ENCODE results near the gene ATP6V0C. TPM values are rescaled to one million over a fixed set of nuclear protein-coding genes. Genes with fewer than 3 reads are reported as not detected.
A peak's percentile ranks its signal among the peaks of the same experiment; 100 is the strongest.

ATP6V0C gene
- total and polyA plus RNA-seq, 2 experiments from 2014 or later = 81.4 to 375 TPM

DNA sequence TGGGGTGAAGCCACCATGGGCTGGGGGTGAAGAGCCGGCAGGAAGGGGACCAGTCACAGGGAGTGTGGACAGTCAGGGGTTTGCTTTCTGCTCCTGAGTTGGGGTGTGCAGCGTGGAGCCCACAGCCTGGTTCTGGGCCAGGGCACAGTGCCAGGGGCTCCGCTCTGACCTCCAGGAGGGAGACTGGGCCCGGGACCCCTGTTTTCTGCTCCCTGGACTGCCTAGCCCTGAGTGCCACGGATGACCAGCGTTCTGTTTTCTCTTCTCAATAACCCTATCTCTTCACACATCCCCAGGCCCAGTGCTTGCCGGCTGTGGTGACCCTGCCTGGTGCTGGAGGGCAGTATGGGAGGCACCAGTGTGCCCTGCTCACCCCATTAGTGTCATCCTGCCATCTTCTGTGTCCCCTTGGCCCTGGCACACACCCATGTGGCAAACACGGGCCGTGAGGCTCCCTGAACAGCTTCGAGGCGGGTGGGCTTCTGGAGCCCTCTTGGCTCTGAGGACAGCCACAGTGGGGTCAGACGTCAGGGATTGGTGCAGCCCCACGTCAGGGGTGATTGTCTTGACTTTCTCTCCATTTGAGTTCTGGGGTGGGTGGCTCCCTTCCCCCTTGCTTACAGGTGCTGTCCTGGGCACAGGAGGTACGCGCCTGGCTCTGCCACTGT is 16.3 kb downstream of the ATP6V0C start:
- WGBS (ENCODE audit: low lambda C conversion rate, missing lambda C conversion rate) = 94% methylated on average over 15 of the region's 15 CpGs
- Histone ChIP-seq H3K4me2 (no peak overlapping the region), H2AFZ (no peak overlapping the region), H3K9me3 (ENCODE audit: low read depth) (no peaks in the 10 kb centered on the region), H3K27me3 (no peaks in the 10 kb centered on the region), H3K9me2 (replicated peaks; ENCODE audit: insufficient read depth) (no peaks in the 10 kb centered on the region), H3K4me3 (no peak overlapping the region), H3K36me3 (replicated peaks; ENCODE audit: insufficient read depth, low read depth) (no peaks in the 10 kb centered on the region), H3K27ac (no peak overlapping the region), H4K20me1 (ENCODE audit: insufficient read depth, poor library complexity, severe bottlenecking) (no peaks in the 10 kb centered on the region), H3K79me2 (peaks cover 7% of the 10 kb centered on the region), H3K4me1 (ENCODE audit: insufficient read depth) (peaks cover 6% of the 10 kb centered on the region)
- TF ChIP-seq, protein P1, sequence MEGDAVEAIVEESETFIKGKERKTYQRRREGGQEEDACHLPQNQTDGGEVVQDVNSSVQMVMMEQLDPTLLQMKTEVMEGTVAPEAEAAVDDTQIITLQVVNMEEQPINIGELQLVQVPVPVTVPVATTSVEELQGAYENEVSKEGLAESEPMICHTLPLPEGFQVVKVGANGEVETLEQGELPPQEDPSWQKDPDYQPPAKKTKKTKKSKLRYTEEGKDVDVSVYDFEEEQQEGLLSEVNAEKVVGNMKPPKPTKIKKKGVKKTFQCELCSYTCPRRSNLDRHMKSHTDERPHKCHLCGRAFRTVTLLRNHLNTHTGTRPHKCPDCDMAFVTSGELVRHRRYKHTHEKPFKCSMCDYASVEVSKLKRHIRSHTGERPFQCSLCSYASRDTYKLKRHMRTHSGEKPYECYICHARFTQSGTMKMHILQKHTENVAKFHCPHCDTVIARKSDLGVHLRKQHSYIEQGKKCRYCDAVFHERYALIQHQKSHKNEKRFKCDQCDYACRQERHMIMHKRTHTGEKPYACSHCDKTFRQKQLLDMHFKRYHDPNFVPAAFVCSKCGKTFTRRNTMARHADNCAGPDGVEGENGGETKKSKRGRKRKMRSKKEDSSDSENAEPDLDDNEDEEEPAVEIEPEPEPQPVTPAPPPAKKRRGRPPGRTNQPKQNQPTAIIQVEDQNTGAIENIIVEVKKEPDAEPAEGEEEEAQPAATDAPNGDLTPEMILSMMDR (IDR thresholded peaks at IDR 0.05; ENCODE audit: poor library complexity) = no peak
- TF ChIP-seq EZH2phosphoT487 (IDR thresholded peaks at IDR 0.05; ENCODE audit: low read depth, severe bottlenecking, unreplicated experiment) = no peak
- DNase-seq (ENCODE audit: low spot score) = no peak

DNA sequence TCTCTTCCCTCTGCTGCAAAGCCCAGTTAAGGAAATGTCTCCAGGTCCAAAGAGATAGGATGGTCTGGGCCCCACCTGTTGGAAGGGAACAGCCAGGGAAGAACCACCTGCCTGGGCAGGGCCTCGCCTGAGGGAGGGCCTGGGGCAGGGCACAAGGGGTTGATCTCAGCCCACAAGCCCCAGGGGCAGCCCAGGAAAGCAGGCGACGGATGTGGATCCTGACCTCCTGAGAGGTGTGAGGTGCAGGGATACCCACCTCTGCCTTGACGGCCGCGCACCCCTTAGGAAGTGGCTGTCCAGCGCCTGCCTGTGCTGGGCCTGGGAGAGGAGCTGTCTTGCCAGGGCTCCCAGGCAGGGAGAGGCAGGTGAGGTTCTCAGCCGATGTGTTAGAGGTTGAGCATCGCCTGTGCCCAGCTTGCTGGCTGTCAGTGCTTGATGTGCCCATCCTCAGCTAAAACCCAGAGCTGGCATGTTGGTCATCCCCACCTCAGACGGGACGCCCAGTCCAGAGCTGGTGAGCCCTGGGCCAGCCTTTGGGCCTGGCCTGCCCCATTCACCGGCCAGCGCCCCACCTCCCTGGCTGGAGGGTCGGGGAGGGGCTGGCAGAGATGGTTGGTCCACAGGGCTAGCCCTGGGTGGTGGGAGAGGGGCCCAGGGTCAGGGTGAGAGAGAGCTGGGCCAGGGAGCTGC is 17.0 kb downstream of the ATP6V0C start:
- H3K27ac ChIP-seq = peak overlapping the region; percentile 77
- DNase-seq (ENCODE audit: low spot score) = peak; percentile 10
- H3K27me3 ChIP-seq = no peaks in the 10 kb centered on the region
- WGBS (ENCODE audit: low lambda C conversion rate, missing lambda C conversion rate) = 89% methylated on average over 14 of the region's 14 CpGs
- H3K9me3 ChIP-seq (ENCODE audit: low read depth) = no peaks in the 10 kb centered on the region
- peak overlapping the region; percentile 82 for H3K4me2 ChIP-seq
- H3K4me3 ChIP-seq = no peak overlapping the region
- TF ChIP-seq EZH2 (IDR thresholded peaks at IDR 0.05; ENCODE audit: borderline replicate concordance) = no peak
- TF ChIP-seq, protein P1 (IDR thresholded peaks at IDR 0.05; ENCODE audit: poor library complexity) = no peak
- TF ChIP-seq EZH2phosphoT487 (IDR thresholded peaks at IDR 0.05; ENCODE audit: low read depth, severe bottlenecking, unreplicated experiment) = no peak
- H3K4me1 ChIP-seq (ENCODE audit: insufficient read depth) = peaks cover 5% of the 10 kb centered on the region
- H3K36me3 ChIP-seq (replicated peaks; ENCODE audit: insufficient read depth, low read depth) = no peaks in the 10 kb centered on the region
- no peaks in the 10 kb centered on the region for H4K20me1 ChIP-seq (ENCODE audit: insufficient read depth, poor library complexity, severe bottlenecking)
- no peak overlapping the region for H2AFZ ChIP-seq
- H3K9me2 ChIP-seq (replicated peaks; ENCODE audit: insufficient read depth) = no peaks in the 10 kb centered on the region
- H3K79me2 ChIP-seq = peaks cover 4% of the 10 kb centered on the region

DNA sequence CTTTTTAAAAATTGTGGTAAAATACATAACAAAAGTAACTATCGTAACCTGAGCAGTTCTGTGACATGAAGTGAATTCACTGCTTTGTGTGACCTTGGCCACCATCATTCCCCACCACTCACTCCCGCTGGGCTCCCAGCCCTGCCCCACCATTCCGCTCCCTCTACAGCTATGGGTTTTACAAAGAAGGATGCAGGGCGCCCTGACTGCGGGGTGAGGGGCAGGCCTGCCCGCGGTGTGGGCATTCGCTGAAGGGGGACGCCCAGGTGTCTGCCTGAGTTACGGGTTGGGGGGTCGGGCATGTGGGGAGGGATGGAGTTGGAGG is 17.6 kb downstream of the ATP6V0C start, which contains the start of gene CEMP1:
TSS of gene CEMP1 (minus strand) at position 38 of the 325 bp plus-strand sequence. CDS start 335 bp downstream, outside the sequence.
- H3K27me3 ChIP-seq = no peaks in the 10 kb centered on the region
- WGBS (ENCODE audit: low lambda C conversion rate, missing lambda C conversion rate) = 23% methylated on average over 8 of the region's 11 CpGs
- TF ChIP-seq, protein P1 (IDR thresholded peaks at IDR 0.05; ENCODE audit: poor library complexity) = no peak
- TF ChIP-seq EZH2 (IDR thresholded peaks at IDR 0.05; ENCODE audit: borderline replicate concordance) (no peak), EZH2phosphoT487 (IDR thresholded peaks at IDR 0.05; ENCODE audit: low read depth, severe bottlenecking, unreplicated experiment) (no peak)
- H3K9me2 ChIP-seq (replicated peaks; ENCODE audit: insufficient read depth) = no peaks in the 10 kb centered on the region
- peak within 1 kb of the TSS; percentile 37 for H2AFZ ChIP-seq
- peak within 1 kb of the TSS; percentile 34 for H3K4me3 ChIP-seq
- no peaks in the 10 kb centered on the region for H4K20me1 ChIP-seq (ENCODE audit: insufficient read depth, poor library complexity, severe bottlenecking)
- no peak for DNase-seq (ENCODE audit: low spot score)
- peak within 1 kb of the TSS; percentile 89 for H3K4me2 ChIP-seq
- H3K27ac ChIP-seq = peak within 1 kb of the TSS; percentile 94
- H3K9me3 ChIP-seq (ENCODE audit: low read depth) = no peaks in the 10 kb centered on the region
- no peaks in the 10 kb centered on the region for H3K36me3 ChIP-seq (replicated peaks; ENCODE audit: insufficient read depth, low read depth)
- H3K4me1 ChIP-seq (ENCODE audit: insufficient read depth) = peaks cover 5% of the 10 kb centered on the region
- H3K79me2 ChIP-seq = no peaks in the 10 kb centered on the region
